IMR-90 (cell line): ENCODE data around the gene IBSP. TPM values are rescaled to one million over a fixed set of nuclear protein-coding genes. Genes with fewer than 3 reads are reported as not detected.

Experiments
- ATAC-seq: fragments of 200-7000 bp; cut with Tn5 transposase; 2 replicates; pipeline ENCODE4 v1.9.1; 2020; ENCODE audit warnings: low read depth, mild to moderate bottlenecking, moderate library complexity
- BruUV-seq: library from RNA; stranded (reverse); fragments of 400-500 nt; replicated peaks from 2 replicates; lab custom pipeline; 2021; lab: Mats Ljungman, UMichigan
- CTCF ChIA-PET: fragments of 300-600 bp; formaldehyde crosslinking; extraction: SDS; loops from one replicate; lab custom pipeline; 2021; ENCODE audit warnings: antibody characterized with exemption; lab: Yijun Ruan, JAX
- POLR2A ChIA-PET: fragments of 300-600 bp; sonication (Branson Sonifier 250); formaldehyde crosslinking; loops from one replicate; lab custom pipeline; 2022; ENCODE audit warnings: antibody characterized with exemption; ENCODE audit not compliant: unreplicated experiment; lab: Charles Lee
- DNase-seq: peaks from one replicate; pipeline ENCODE4 v3.0.0; 2013
- H2AFZ ChIP-seq: replicated peaks from 2 replicates; pipeline ENCODE3; 2013; ENCODE audit warnings: low read length, mild to moderate bottlenecking; ENCODE audit not compliant: poor library complexity
- H2AK5ac ChIP-seq: 2 replicates; pipeline ENCODE4 v1.6.1; 2013; ENCODE audit warnings: low read depth, low read length, inconsistent platforms
- H2AK9ac ChIP-seq: replicated peaks from 2 replicates; pipeline ENCODE3; 2013; ENCODE audit warnings: mild to moderate bottlenecking, low read depth, low read length, moderate library complexity; ENCODE audit not compliant: poor library complexity
- H2BK120ac ChIP-seq: 2 replicates; pipeline ENCODE4 v1.6.1; 2013; ENCODE audit warnings: low read depth, low read length, inconsistent platforms
- H2BK15ac ChIP-seq: 3 replicates; pipeline ENCODE4 v1.6.1; 2013; ENCODE audit warnings: low read depth, low read length, inconsistent platforms
- H2BK20ac ChIP-seq: 2 replicates; pipeline ENCODE4 v1.6.1; 2013; ENCODE audit warnings: low read depth, mild to moderate bottlenecking, inconsistent platforms, low read length, moderate library complexity
- H2BK5ac ChIP-seq: 2 replicates; pipeline ENCODE4 v1.6.1; 2013; ENCODE audit warnings: mild to moderate bottlenecking, low read depth, low read length, inconsistent platforms; ENCODE audit not compliant: poor library complexity, severe bottlenecking
- H3K14ac ChIP-seq: replicated peaks from 2 replicates; pipeline ENCODE4 v1.6.1; 2013; ENCODE audit warnings: low read depth, low read length, inconsistent platforms
- H3K18ac ChIP-seq: 2 replicates; pipeline ENCODE4 v1.6.1; 2013; ENCODE audit warnings: low read depth, low read length, control low read depth
- H3K23ac ChIP-seq: 2 replicates; pipeline ENCODE4 v1.6.1; 2013; ENCODE audit warnings: low read depth, low read length, inconsistent platforms
- H3K27ac ChIP-seq: 2 replicates; pipeline ENCODE4 v1.5.1; 2013; ENCODE audit warnings: mild to moderate bottlenecking, control low read depth, low read length; ENCODE audit not compliant: insufficient read depth
- H3K27me3 ChIP-seq: 2 replicates; pipeline ENCODE4 v1.6.1; 2013; ENCODE audit warnings: low read length; ENCODE audit not compliant: control insufficient read depth, insufficient read depth
- H3K36me3 ChIP-seq: 2 replicates; pipeline ENCODE4 v1.6.1; 2013; ENCODE audit warnings: low read length, mixed read lengths; ENCODE audit not compliant: control insufficient read depth, insufficient read depth
- H3K4ac ChIP-seq: 2 replicates; pipeline ENCODE4 v1.6.1; 2013; ENCODE audit warnings: low read depth, low read length, inconsistent platforms
- H3K4me1 ChIP-seq: 2 replicates; pipeline ENCODE4 v1.6.1; 2013; ENCODE audit warnings: low read length, mixed read lengths; ENCODE audit not compliant: control insufficient read depth, insufficient read depth
- H3K4me2 ChIP-seq: 2 replicates; pipeline ENCODE4 v1.6.1; 2013; ENCODE audit warnings: low read depth, mild to moderate bottlenecking, control low read depth, low read length, moderate library complexity
- H3K4me3 ChIP-seq: 2 replicates; pipeline ENCODE4 v1.5.1; 2013; ENCODE audit warnings: low read depth, mild to moderate bottlenecking, control low read depth, low read length, moderate library complexity; ENCODE audit not compliant: insufficient read depth
- H3K56ac ChIP-seq: 2 replicates; pipeline ENCODE4 v1.6.1; 2013; ENCODE audit warnings: low read length, inconsistent platforms; ENCODE audit not compliant: insufficient read depth; ENCODE audit errors: extremely low read depth
- H3K79me1 ChIP-seq, 2 experiments: 2 replicates each; pipeline ENCODE4 v1.6.1; 2013; ENCODE audit warnings: low read length in 2 of 2, inconsistent platforms in 1 of 2, low read depth in 1 of 2
- H3K9ac ChIP-seq: 2 replicates; pipeline ENCODE4 v1.6.1; 2013; ENCODE audit warnings: low read depth, low read length, control low read depth
- H3K9me1 ChIP-seq: 2 replicates; pipeline ENCODE4 v1.6.1; 2013; ENCODE audit warnings: low read length, inconsistent platforms; ENCODE audit not compliant: insufficient read depth
- H3K9me3 ChIP-seq: 2 replicates; pipeline ENCODE4 v1.6.1; 2013; ENCODE audit warnings: low read length; ENCODE audit not compliant: control insufficient read depth, insufficient read depth
- H4K20me1 ChIP-seq: 2 replicates; pipeline ENCODE4 v1.6.1; 2013; ENCODE audit warnings: low read length, inconsistent platforms; ENCODE audit not compliant: insufficient read depth
- H4K5ac ChIP-seq: 2 replicates; pipeline ENCODE4 v1.6.1; 2013; ENCODE audit warnings: mild to moderate bottlenecking, low read depth, low read length, control low read depth
- H4K8ac ChIP-seq, 2 experiments: 2 replicates each; pipeline ENCODE4 v1.6.1; 2013; ENCODE audit warnings: low read depth in 2 of 2, low read length in 2 of 2, control low read depth in 1 of 2, inconsistent platforms in 1 of 2
- H4K91ac ChIP-seq: 2 replicates; pipeline ENCODE4 v1.6.1; 2013; ENCODE audit warnings: low read depth, low read length, inconsistent platforms; ENCODE audit not compliant: insufficient read depth
- BHLHE40 ChIP-seq: fragments of 150-350 bp; IDR thresholded peaks from 2 replicates; pipeline ENCODE4 v1.6.1; 2016; ENCODE audit warnings: mild to moderate bottlenecking, low read depth, low read length
- CEBPB ChIP-seq: IDR thresholded peaks from 2 replicates; pipeline ENCODE4 v1.6.1; 2012; ENCODE audit warnings: low read depth, low read length, improper control_type of control experiment
- CHD1 ChIP-seq: IDR thresholded peaks from 2 replicates; pipeline ENCODE4 v1.6.1; 2012; ENCODE audit warnings: low read depth, low read length, improper control_type of control experiment
- CTCF ChIP-seq: conservative IDR thresholded peaks from 2 replicates; pipeline ENCODE4 v1.5.1; 2012; ENCODE audit warnings: mild to moderate bottlenecking, low read depth, low read length, improper control_type of control experiment
- ELK1 ChIP-seq: fragments of 150-350 bp; IDR thresholded peaks from 2 replicates; pipeline ENCODE4 v1.6.1; 2016; ENCODE audit warnings: low read depth, mild to moderate bottlenecking, low read length, moderate library complexity, borderline replicate concordance
- FOS ChIP-seq: fragments of 150-350 bp; IDR thresholded peaks from 2 replicates; pipeline ENCODE4 v1.6.1; 2016; ENCODE audit warnings: low read depth, low read length
- MAFK ChIP-seq: IDR thresholded peaks from 2 replicates; pipeline ENCODE4 v1.6.1; 2012; ENCODE audit warnings: low read depth, low read length, improper control_type of control experiment
- MAZ ChIP-seq: IDR thresholded peaks from 2 replicates; pipeline ENCODE4 v1.6.1; 2012; ENCODE audit warnings: low read depth, mild to moderate bottlenecking, low read length, improper control_type of control experiment, moderate library complexity, borderline replicate concordance
- MXI1 ChIP-seq: IDR thresholded peaks from 2 replicates; pipeline ENCODE4 v1.6.1; 2012; ENCODE audit warnings: low read depth, mild to moderate bottlenecking, low read length, moderate library complexity, borderline replicate concordance
- NFE2L2 ChIP-seq: fragments of 150-350 bp; IDR thresholded peaks from 2 replicates; pipeline ENCODE4 v1.6.1; 2016; ENCODE audit warnings: low read depth, mild to moderate bottlenecking, low read length
- POLR2A ChIP-seq: IDR thresholded peaks from 2 replicates; pipeline ENCODE4 v1.6.1; 2012; ENCODE audit warnings: mild to moderate bottlenecking, low read depth, low read length
- RAD21 ChIP-seq: IDR thresholded peaks from 2 replicates; pipeline ENCODE4 v1.6.1; 2012; ENCODE audit warnings: low read length, improper control_type of control experiment
- RCOR1 ChIP-seq: IDR thresholded peaks from 2 replicates; pipeline ENCODE4 v1.6.1; 2012; ENCODE audit warnings: mild to moderate bottlenecking, low read length, improper control_type of control experiment; ENCODE audit not compliant: insufficient replicate concordance
- RFX5 ChIP-seq: IDR thresholded peaks from 2 replicates; pipeline ENCODE4 v1.8.0; 2012; ENCODE audit warnings: low read depth, mild to moderate bottlenecking, low read length, moderate library complexity
- SMC3 ChIP-seq: fragments of 150-350 bp; IDR thresholded peaks from 2 replicates; pipeline ENCODE4 v1.6.1; 2016; ENCODE audit warnings: low read depth, mild to moderate bottlenecking, antibody characterized with exemption, low read length, moderate library complexity
- USF2 ChIP-seq: fragments of 150-350 bp; IDR thresholded peaks from 2 replicates; pipeline ENCODE4 v1.6.1; 2017; ENCODE audit warnings: mild to moderate bottlenecking, antibody characterized with exemption, low read length, low read depth
- WGBS, 2 experiments: methylation state at CpG; one replicate each; pipeline versions ENCODE4 v1.1.5 to v1.1.7; 2013; ENCODE audit warnings: missing lambda C conversion rate in 2 of 2; ENCODE audit not compliant: insufficient read length in 1 of 2; ENCODE audit errors: extremely low coverage in 2 of 2; 5-methylcytosine and 5-hydroxymethylcytosine counted together
- dilution Hi-C: fragments of 300-500 bp; cut with HindIII; formaldehyde crosslinking; loops from one replicate; pipeline ENCODE4 v1.14.3; 2018; ENCODE audit warnings: low sequenced_read_pairs; ENCODE audit not compliant: unreplicated experiment
- in situ Hi-C: fragments of 300-500 bp; cut with MboI; formaldehyde crosslinking; loops from 3 replicates; pipeline ENCODE4 v1.14.3; 2019; ENCODE audit warnings: low sequenced_read_pairs, inconsistent platforms, mixed read lengths
- intact Hi-C: fragments of 100-400 bp; cut with micrococcal nuclease; formaldehyde crosslinking; loops from 2 replicates; pipeline ENCODE4 v1.10.0; 2022
- polyA plus RNA-seq, 3 experiments: library from polyadenylated mRNA; depleted of rRNA; stranded (reverse); fragments of >200 nt; gene quantifications; 2 replicates each; pipeline ENCODE4 v1.2.3, GENCODE V29; 2012; ENCODE audit warnings: low replicate concordance in 1 of 3
- total RNA-seq: library from RNA; depleted of rRNA; stranded (reverse); fragments of >200 nt; gene quantifications from 2 replicates; pipeline ENCODE4 v1.2.3, GENCODE V29; 2012

Gene IBSP
- total and polyA plus RNA-seq, 2 of the 4 experiments (the other 2 are of a cell fraction), result not detected

GRCh38 chr4:87823200-87823599 lies 23.8 kb downstream of the IBSP start:
- no peak overlapping the region for H3K56ac ChIP-seq
- ChIA-PET POLR2A (no interaction called here), CTCF (interaction anchor here (1.0 to 1.7 kb wide), 2 partner anchors 26 to 151 kb away, joined by 3 to 5 read pairs; no protein-coding TSS in a partner anchor)
- H4K8ac ChIP-seq, result no peak overlapping the region
- peak overlapping the region; percentile 56; the same call in 1 of the 2 replicates for H4K5ac ChIP-seq
- H3K23ac ChIP-seq, result no peak overlapping the region
- TF ChIP-seq USF2 (no peak), ELK1 (no peak), CHD1 (no peak), POLR2A (no peak), SMC3 (no peak), NFE2L2 (no peak), MAFK (no peak), MAZ (no peak), CEBPB (no peak), CTCF (no peak), BHLHE40 (no peak), RFX5 (no peak), MXI1 (no peak), RAD21 (no peak), FOS (no peak), RCOR1 (no peak)
- ATAC-seq (no peak), DNase-seq (no peak)
- H3K9ac ChIP-seq, result no peak overlapping the region
- H2AK5ac ChIP-seq, result no peak overlapping the region
- H2AFZ ChIP-seq, result no peak overlapping the region
- no peak overlapping the region for H3K14ac ChIP-seq
- H2BK120ac ChIP-seq, result no peak overlapping the region
- H3K36me3 ChIP-seq, result no peaks in the 10 kb centered on the region
- H3K27ac ChIP-seq, result no peak overlapping the region
- peaks cover 12% of the 10 kb centered on the region for H3K4me1 ChIP-seq
- H3K27me3 ChIP-seq, result no peaks in the 10 kb centered on the region; the same call in 1 of the 2 replicates
- no peak overlapping the region for H3K4ac ChIP-seq
- peak overlapping the region; percentile 23; the same call in 1 of the 2 replicates for H3K18ac ChIP-seq
- H3K79me1 ChIP-seq, result no peaks in the 10 kb centered on the region
- no peaks in the 10 kb centered on the region for H3K9me3 ChIP-seq
- no CpG with 5 or more reads among the region's 4 CpGs for WGBS, 2 experiments
- no peak overlapping the region for H4K91ac ChIP-seq
- BruUV-seq, result no TSS peak
- intact Hi-C loops, result no loop called here
- no peak overlapping the region for H2BK15ac ChIP-seq
- no peak overlapping the region for H2AK9ac ChIP-seq
- no peak overlapping the region for H3K4me3 ChIP-seq
- 0 out of 2 replicates have a peak overlapping the region, but pooled peaks have one; percentile 1 for H2BK20ac ChIP-seq
- H4K20me1 ChIP-seq, result no peaks in the 10 kb centered on the region
- H2BK5ac ChIP-seq, result no peak overlapping the region
- peaks cover 9% of the 10 kb centered on the region for H3K9me1 ChIP-seq
- no peak overlapping the region for H3K4me2 ChIP-seq
- in situ Hi-C loops, result no loop called here
- dilution Hi-C loops, result no loop called here
